Cardiac fibroblast (primary cell): ENCODE results near the gene HDAC10.

ENCODE experiments used
- DNase-seq, 2 donors: peaks; one replicate each; pipeline versions ENCODE4 v3.0.0 to v3.0.0-alpha.2; 2010; ENCODE audit warnings: low read depth in 2 of 2
- H3K4me3 ChIP-seq, 2 donors: replicated peaks in 1 of 2; 1 replicate in 1 of 2; 2 replicates in 1 of 2; pipeline ENCODE4 v1.5.1; 2011; ENCODE audit warnings: low read depth in 2 of 2, low read length in 2 of 2, mild to moderate bottlenecking in 2 of 2, moderate library complexity in 1 of 2
- TF ChIP-seq, protein P1 (sequence below): IDR thresholded peaks from one replicate; pipeline ENCODE4 v1.5.1; 2011; ENCODE audit warnings: low read depth, mild to moderate bottlenecking, low read length, inconsistent platforms

The HDAC10 gene

DNA sequence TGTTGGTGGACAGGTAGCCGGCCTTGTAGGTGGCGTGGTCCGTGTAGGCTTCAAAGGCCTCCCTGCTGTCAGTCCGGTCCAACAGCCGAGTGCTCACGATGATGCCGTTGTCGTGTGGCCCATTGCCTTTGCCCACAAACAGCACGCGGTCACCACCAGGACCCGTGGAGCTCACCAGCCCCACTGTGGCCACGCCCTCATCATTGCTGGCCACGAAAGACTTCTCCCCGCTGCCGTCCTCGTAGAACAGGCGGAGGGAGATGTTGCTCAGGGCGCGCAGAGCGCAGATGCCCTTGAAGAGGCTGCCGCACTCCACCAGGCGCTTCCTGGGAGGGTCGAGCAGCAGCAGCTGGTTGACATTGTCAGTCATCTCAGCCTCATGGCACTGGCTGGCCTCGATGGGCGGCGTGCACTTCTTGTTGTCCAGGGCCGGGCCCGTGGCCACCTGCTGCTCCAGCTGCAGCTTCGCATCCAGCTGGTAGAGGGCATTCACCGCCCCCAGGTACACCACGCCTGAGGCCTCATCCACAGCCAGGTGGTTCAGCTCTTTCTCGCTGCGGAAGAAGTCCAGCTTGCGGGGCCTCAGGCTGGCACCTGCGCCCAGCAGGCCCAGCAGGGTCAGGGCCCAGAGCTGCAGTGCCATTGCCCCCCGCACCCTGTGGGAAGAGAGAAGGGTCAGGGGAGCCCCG, 39.0 kb upstream of the HDAC10 start:
- TF ChIP-seq, protein P1, sequence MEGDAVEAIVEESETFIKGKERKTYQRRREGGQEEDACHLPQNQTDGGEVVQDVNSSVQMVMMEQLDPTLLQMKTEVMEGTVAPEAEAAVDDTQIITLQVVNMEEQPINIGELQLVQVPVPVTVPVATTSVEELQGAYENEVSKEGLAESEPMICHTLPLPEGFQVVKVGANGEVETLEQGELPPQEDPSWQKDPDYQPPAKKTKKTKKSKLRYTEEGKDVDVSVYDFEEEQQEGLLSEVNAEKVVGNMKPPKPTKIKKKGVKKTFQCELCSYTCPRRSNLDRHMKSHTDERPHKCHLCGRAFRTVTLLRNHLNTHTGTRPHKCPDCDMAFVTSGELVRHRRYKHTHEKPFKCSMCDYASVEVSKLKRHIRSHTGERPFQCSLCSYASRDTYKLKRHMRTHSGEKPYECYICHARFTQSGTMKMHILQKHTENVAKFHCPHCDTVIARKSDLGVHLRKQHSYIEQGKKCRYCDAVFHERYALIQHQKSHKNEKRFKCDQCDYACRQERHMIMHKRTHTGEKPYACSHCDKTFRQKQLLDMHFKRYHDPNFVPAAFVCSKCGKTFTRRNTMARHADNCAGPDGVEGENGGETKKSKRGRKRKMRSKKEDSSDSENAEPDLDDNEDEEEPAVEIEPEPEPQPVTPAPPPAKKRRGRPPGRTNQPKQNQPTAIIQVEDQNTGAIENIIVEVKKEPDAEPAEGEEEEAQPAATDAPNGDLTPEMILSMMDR = no peak
- no peak overlapping the region for H3K4me3 ChIP-seq
- DNase-seq = no peak

DNA sequence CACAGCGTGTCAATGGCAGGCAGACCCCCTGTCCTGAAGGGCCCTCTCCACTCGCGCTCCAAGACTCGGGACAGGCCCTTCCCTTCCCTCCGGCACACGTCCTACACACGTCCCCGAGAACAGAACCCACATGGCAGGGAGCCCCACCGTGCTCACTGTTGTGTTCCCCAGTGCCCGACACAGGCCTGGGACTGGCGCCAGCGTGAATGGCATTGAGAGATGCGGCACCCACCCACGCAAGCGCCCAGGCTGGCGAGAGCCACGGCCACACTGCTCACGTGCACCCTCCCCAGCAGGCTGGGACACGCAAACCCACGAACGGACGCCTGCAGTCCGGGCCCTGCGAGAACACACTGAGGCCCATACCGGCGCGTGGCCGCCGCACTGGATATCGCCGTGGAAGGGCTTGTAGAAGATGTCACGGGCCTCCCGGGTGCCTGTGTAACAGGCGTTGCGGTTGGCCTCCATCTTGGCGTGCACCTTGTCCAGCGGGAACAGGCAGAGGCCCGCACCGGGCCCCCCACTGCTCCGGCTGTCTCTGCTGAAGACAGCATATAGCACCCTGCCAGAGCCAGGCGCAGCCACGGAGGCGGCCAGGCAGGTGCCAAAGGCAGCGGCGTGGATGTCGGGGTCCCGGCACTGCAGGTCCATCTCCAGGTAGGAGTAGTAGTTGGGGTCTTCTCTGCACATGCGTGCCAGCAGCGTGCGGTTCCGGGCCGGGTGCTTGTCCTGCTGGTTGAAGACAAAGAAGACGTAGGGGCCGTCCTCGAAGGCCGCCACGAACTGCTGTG, 38.3 kb upstream of the HDAC10 start:
- TF ChIP-seq, protein P1 = no peak
- no peak for DNase-seq
- H3K4me3 ChIP-seq = no peak overlapping the region

DNA sequence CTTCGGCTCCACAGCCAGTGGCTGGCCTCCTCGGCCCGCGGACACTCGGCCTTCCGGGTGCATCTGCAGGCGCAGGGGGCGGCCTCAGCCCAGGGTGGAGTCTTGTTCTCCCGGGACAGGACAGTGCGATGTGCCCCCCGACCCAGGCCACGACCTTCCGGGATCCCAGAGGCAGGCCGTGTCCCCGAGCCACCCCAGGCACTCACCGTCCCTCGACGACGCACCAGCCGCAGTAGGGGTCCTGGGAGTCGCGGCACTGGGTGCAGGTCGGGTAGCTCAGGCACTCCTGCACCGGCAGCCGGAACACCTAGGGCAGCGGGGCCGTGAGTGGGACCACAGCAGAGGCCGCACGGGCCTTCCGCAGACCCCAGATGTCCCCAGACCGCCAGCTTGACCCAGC, 36.7 kb upstream of the HDAC10 start:
- H3K4me3 ChIP-seq = no peak overlapping the region
- TF ChIP-seq, protein P1 = no peak
- no peak for DNase-seq

DNA sequence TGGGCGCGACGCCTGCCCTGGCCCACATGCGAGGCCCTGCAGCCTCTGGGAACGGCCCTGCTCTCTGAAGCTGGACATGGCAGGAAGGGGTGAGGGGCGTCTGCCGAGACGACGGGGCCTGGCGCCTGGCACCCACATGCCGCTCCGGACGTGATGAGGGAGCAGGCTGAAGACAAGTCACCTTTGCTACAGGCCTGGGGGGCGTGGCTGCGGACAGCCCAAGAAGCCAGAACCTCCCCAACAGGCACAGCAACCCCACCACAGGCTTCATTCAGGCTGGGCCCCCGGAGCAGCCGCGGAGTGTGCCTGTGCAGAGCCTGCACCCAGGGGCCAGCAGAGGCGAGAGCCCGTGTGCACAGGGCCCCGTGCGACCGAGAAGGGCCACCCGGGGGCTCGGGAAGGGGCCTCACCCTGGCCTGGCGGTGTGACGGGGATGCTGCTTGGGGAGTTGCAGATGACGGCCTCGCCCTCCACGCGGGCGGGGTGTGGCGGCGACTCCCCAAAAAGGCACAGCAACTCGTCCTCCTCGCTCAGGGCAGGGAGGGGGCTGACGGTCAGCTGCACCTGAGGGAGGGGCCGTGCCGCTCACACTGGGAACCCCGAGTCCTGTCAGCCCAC, 35.7 kb upstream of the HDAC10 start:
- TF ChIP-seq, protein P1 = no peak
- no peak for DNase-seq
- H3K4me3 ChIP-seq = no peak overlapping the region

DNA sequence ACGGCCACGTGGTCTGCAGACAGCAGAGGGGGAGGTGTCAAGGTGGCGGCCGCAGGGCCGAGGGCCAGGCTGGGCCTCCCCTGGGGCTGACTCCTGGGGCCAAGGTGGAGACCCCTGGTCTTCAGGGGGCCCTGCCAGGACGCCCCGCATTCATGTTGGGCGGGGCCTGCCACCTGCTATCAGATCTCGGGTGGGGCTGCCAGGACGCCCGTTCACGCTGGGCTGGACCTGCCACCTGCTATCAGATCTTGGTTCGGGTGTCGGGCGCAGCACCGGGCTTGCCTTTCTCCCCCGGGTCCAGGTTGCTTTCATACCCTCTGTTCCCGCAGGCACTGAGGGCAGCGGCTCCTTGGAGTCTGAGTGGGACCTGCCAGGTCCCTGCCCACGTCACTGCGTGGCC, 35.2 kb upstream of the HDAC10 start:
- DNase-seq = no peak
- no peak overlapping the region for H3K4me3 ChIP-seq
- TF ChIP-seq, protein P1 = no peak

DNA sequence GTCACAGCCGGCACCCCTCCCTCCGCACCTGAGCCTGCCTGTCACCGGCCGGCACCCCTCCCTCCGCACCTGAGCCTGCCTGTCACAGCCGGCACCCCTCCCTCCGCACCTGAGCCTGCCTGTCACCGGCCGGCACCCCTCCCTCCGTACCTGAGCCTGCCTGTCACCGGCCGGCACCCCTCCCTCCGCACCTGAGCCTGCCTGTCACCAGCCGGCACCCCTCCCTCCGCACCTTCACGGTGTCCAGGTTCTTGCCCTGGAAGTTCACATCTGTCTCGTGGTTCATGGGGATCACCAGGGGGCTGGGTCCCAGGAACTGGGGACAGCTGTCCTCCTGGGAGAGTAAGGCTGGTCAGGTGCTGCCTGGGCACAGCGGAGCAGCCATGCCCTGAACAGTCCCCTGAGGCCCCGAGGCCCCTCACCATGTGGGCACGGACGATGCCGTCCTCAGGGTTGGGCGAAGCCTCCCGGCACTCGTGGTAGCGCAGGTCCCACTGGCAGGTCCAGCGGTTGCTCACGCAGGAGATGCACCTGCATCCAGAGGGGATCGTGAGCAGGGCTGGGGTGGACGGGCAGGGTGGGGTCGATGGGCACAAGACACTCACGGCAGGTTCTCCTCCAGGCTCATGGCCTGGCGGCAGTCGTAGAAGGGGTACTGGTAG, 34.6 kb upstream of the HDAC10 start:
- no peak overlapping the region for H3K4me3 ChIP-seq
- TF ChIP-seq, protein P1 = no peak
- DNase-seq = no peak
